B cell (primary cell): ENCODE results near the gene UBE2M. TPM values are rescaled to one million over a fixed set of nuclear protein-coding genes. Genes with fewer than 3 reads are reported as not detected.
A peak's percentile ranks its signal among the peaks of the same experiment; 100 is the strongest.
"Not testable (repeated sequence)": the region's sequence is repeated elsewhere in the genome, so short reads cannot be mapped to it uniquely, and the experiment has no call there.

Source experiments
- ATAC-seq: fragments of 200-7000 bp; cut with Tn5 transposase; one replicate; pipeline ENCODE4 v1.10.0; 2021; ENCODE audit warnings: low read depth, mild to moderate bottlenecking, moderate number of reproducible peaks, moderate library complexity
- CTCF ChIA-PET: fragments of 350-600 bp; sonication (Branson Sonifier 250); formaldehyde crosslinking; loops from one replicate; lab custom pipeline; 2021; ENCODE audit warnings: antibody characterized with exemption, inconsistent platforms; lab: Charles Lee
- POLR2A ChIA-PET: fragments of 350-600 bp; sonication (Branson Sonifier 250); formaldehyde crosslinking; loops from one replicate; lab custom pipeline; 2021; ENCODE audit warnings: antibody characterized with exemption; lab: Charles Lee
- DNase-seq: peaks from one replicate; pipeline ENCODE4 v3.0.0; 2013
- H2AFZ ChIP-seq: 2 replicates; pipeline ENCODE4 v1.6.1; 2012; ENCODE audit warnings: mild to moderate bottlenecking, low read depth, low read length; ENCODE audit not compliant: insufficient read depth, poor library complexity, severe bottlenecking
- H3K27ac ChIP-seq, 2 donors: 1 replicate in 1 of 2; 2 replicates in 1 of 2; pipeline ENCODE4 v1.5.1; 2012 to 2013; ENCODE audit warnings: low read length in 2 of 2, mild to moderate bottlenecking in 2 of 2, moderate library complexity in 1 of 2
- H3K27me3 ChIP-seq, 4 experiments: fragments of 200-600 bp in 1 of 4; sonication (generic) in 1 of 4; replicated peaks in 1 of 4; 1 replicate in 2 of 4; 2 replicates in 2 of 4; pipeline versions ENCODE4 v1.6.1 to v1.7.0; 2013 to 2016; ENCODE audit warnings: low read length in 3 of 4, mild to moderate bottlenecking in 2 of 4, mixed read lengths in 1 of 4, moderate library complexity in 1 of 4; ENCODE audit not compliant: insufficient read depth in 4 of 4, control insufficient read depth in 3 of 4; ENCODE audit errors: control extremely low read depth in 1 of 4
- H3K36me3 ChIP-seq, 2 experiments: replicated peaks in 1 of 2; 1 replicate in 1 of 2; 2 replicates in 1 of 2; pipeline versions ENCODE4 v1.6.1 to v1.7.1; 2013; ENCODE audit warnings: low read length in 1 of 2; ENCODE audit not compliant: insufficient read depth in 2 of 2, control insufficient read depth in 1 of 2; ENCODE audit errors: control extremely low read depth in 1 of 2, extremely low read depth in 1 of 2
- H3K4me1 ChIP-seq, 2 donors: fragments of 200-600 bp in 1 of 2; sonication (generic) in 1 of 2; 1 replicate in 1 of 2; 2 replicates in 1 of 2; pipeline versions ENCODE4 v1.5.1 to v1.6.1; 2013 to 2017; ENCODE audit warnings: low read length in 2 of 2; ENCODE audit not compliant: control insufficient read depth in 2 of 2, insufficient read depth in 2 of 2
- H3K4me2 ChIP-seq: replicated peaks from 2 replicates; pipeline ENCODE3; 2012; ENCODE audit warnings: mild to moderate bottlenecking, low read depth, low read length; ENCODE audit not compliant: poor library complexity, severe bottlenecking
- H3K4me3 ChIP-seq, 5 experiments: fragments of 200-600 bp in 1 of 5; sonication (generic) in 1 of 5; 1 replicate in 3 of 5; 2 replicates in 2 of 5; pipeline versions ENCODE4 v1.5.1 to v1.7.0; 2011 to 2016; ENCODE audit warnings: low read length in 4 of 5, mild to moderate bottlenecking in 4 of 5, low read depth in 2 of 5, control low read depth in 1 of 5, moderate library complexity in 1 of 5; ENCODE audit not compliant: insufficient read depth in 1 of 5; ENCODE audit errors: control extremely low read depth in 1 of 5, extremely low read depth in 1 of 5
- H3K79me2 ChIP-seq: fragments of 200-600 bp; sonication (generic); one replicate; pipeline ENCODE4 v1.6.0; 2016; ENCODE audit warnings: low read length; ENCODE audit not compliant: control insufficient read depth, insufficient read depth
- H3K9ac ChIP-seq: fragments of 200-600 bp; sonication (generic); 2 replicates; pipeline ENCODE4 v1.6.1; 2017; ENCODE audit warnings: mild to moderate bottlenecking, low read length, moderate library complexity
- H3K9me3 ChIP-seq, 3 donors: one replicate each; pipeline versions ENCODE4 v1.6.1 to v1.7.1; 2013; ENCODE audit warnings: low read length in 2 of 3; ENCODE audit not compliant: control insufficient read depth in 2 of 3, insufficient read depth in 1 of 3; ENCODE audit errors: control extremely low read depth in 1 of 3
- H4K20me1 ChIP-seq: 2 replicates; pipeline ENCODE4 v1.6.0; 2012; ENCODE audit warnings: mild to moderate bottlenecking, low read length; ENCODE audit not compliant: insufficient read depth, control insufficient read depth, poor library complexity, severe bottlenecking
- H3K27ac Mint-ChIP-seq: one replicate; pipeline ENCODE4 v1.8.0; 2021; ENCODE audit warnings: mixed read lengths
- H3K27me3 Mint-ChIP-seq: one replicate; pipeline ENCODE4 v1.8.0; 2021; ENCODE audit warnings: mixed read lengths
- H3K4me1 Mint-ChIP-seq: one replicate; pipeline ENCODE4 v1.8.0; 2021; ENCODE audit warnings: mixed read lengths
- H3K4me3 Mint-ChIP-seq: one replicate; pipeline ENCODE4 v1.8.0; 2021; ENCODE audit warnings: mixed read lengths
- H3K9me3 Mint-ChIP-seq: one replicate; pipeline ENCODE4 v1.8.0; 2022; ENCODE audit warnings: mixed read lengths; ENCODE audit not compliant: insufficient read depth
- CTCF ChIP-seq: fragments of 200-600 bp; IDR thresholded peaks from one replicate; pipeline ENCODE4 v1.8.0; 2022; ENCODE audit warnings: antibody characterized with exemption, mild to moderate bottlenecking
- EZH2 ChIP-seq: IDR thresholded peaks from 2 replicates; pipeline ENCODE4 v1.6.1; 2012; ENCODE audit warnings: borderline replicate concordance, low read depth, mild to moderate bottlenecking, moderate library complexity, low read length; ENCODE audit not compliant: insufficient read depth, poor library complexity, severe bottlenecking
- WGBS: methylation state at CpG from one replicate; pipeline ENCODE4 v1.1.5; 2013; ENCODE audit warnings: missing lambda C conversion rate; ENCODE audit not compliant: insufficient coverage; 5-methylcytosine and 5-hydroxymethylcytosine counted together
- intact Hi-C: fragments of 100-400 bp; cut with micrococcal nuclease; formaldehyde crosslinking; loops from one replicate; pipeline ENCODE4 v1.10.0; 2022
- polyA plus RNA-seq: library from polyadenylated mRNA; depleted of rRNA; stranded (reverse); fragments of >200 nt; gene quantifications from 2 replicates; pipeline ENCODE4 v1.2.3, GENCODE V29; 2012
- total RNA-seq, 2 donors: library from RNA; stranded (reverse); fragments of 120-200 nt in 1 of 2; gene quantifications; 1 replicate in 1 of 2; 2 replicates in 1 of 2; pipeline versions ENCODE4 v1.2.3 to v1.2.4, GENCODE V29; 2013 to 2022

The UBE2M gene
- total and polyA plus RNA-seq, 2 donors (not counting 1 experiment from before 2014, with no cell fraction given), result 62.5 to 66.1 TPM

DNA sequence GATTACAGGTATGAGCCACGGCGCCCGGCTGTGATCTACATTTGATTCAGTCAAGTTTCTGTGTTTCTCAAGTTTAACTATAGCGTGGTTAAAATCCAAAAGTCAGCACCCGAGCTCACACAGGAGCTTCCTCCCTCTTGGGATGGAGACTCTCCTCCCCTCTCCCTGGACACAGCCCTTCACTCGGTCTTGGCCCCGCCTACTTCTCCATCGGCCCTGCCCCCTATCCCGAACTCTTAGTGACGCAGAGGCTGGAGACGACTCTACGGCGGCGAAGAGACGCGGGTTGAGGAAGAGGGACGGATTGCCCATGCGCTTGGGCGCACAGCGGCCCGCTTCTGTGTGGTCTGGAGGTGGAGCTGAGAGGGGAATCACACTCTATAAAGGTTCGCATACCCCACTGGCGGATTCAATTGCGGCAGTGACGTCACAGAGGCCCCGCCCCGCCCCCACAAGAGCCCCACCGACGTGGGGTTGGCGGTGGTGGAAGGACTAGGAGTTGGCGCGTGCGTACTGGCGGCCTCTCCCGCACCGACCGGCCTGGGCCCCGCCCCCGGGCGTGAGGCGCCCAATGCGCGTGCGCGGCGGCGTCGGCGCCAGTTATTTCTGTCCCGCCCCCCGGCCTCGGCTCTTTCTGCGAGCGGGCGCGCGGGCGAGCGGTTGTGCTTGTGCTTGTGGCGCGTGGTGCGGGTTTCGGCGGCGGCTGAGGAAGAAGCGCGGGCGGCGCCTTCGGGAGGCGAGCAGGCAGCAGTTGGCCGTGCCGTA lies 14.4 kb downstream of the UBE2M start, which contains the start of gene TRIM28:
TRIM28 (plus strand) TSS at position 239 of the 765 bp plus-strand sequence. CDS start 694 bp downstream, outside the sequence.
- intact Hi-C loops, result loop anchor here (1.0 to 2.0 kb wide), 8 partner anchors 11 to 239 kb away; partner anchors contain the start of genes CHMP2A, ERVK3-1, MZF1 and ZNF324
- H3K4me1 ChIP-seq, result peaks cover 17 to 31% of the 10 kb centered on the region in 2 donors
- WGBS, result under 1% methylated on average over 68 of the region's 73 CpGs
- H3K9me3 Mint-ChIP-seq, result no peaks in the 10 kb centered on the region
- peak within 1 kb of the TSS; percentile 91 for H3K9ac ChIP-seq
- H3K36me3 ChIP-seq, result peaks cover 0 to 34% of the 10 kb centered on the region in 2 experiments
- peaks cover 44% of the 10 kb centered on the region for H4K20me1 ChIP-seq
- peak within 1 kb of the TSS; percentile 85 for H2AFZ ChIP-seq
- H3K4me1 Mint-ChIP-seq, result peaks cover 29% of the 10 kb centered on the region
- peak within 1 kb of the TSS; percentile 96 for H3K27ac ChIP-seq
- peak; percentile 100 for DNase-seq
- no peaks in the 10 kb centered on the region for H3K9me3 ChIP-seq
- peak within 1 kb of the TSS; percentile 96 for H3K4me2 ChIP-seq
- peaks cover 15% of the 10 kb centered on the region for H3K27me3 Mint-ChIP-seq
- H3K4me3 Mint-ChIP-seq, result peak within 1 kb of the TSS; percentile 97
- ATAC-seq, result peak; percentile 84
- POLR2A ChIA-PET, result interaction anchor here (1.0 to 3.4 kb wide), 10 partner anchors 10 to 361 kb away, joined by 3 to 30 read pairs (median 4); partner anchors contain the start of genes CHMP2A, MZF1, ZBTB45 and ZNF274
- peaks cover 0 to 14% (median 0%) of the 10 kb centered on the region in 4 experiments for H3K27me3 ChIP-seq
- CTCF ChIA-PET, result interaction anchor here (2.8 to 3.1 kb wide), 2 partner anchors 10 to 24 kb away, joined by 13 to 24 read pairs; partner anchors contain the start of genes CHMP2A and ZBTB45
- peak within 1 kb of the TSS; percentile 67 to 87 (median 82) for H3K4me3 ChIP-seq
- peak within 1 kb of the TSS; percentile 99 for H3K27ac Mint-ChIP-seq
- peaks cover 42% of the 10 kb centered on the region for H3K79me2 ChIP-seq
- TF ChIP-seq CTCF, result no peak
- no peak for TF ChIP-seq EZH2

DNA sequence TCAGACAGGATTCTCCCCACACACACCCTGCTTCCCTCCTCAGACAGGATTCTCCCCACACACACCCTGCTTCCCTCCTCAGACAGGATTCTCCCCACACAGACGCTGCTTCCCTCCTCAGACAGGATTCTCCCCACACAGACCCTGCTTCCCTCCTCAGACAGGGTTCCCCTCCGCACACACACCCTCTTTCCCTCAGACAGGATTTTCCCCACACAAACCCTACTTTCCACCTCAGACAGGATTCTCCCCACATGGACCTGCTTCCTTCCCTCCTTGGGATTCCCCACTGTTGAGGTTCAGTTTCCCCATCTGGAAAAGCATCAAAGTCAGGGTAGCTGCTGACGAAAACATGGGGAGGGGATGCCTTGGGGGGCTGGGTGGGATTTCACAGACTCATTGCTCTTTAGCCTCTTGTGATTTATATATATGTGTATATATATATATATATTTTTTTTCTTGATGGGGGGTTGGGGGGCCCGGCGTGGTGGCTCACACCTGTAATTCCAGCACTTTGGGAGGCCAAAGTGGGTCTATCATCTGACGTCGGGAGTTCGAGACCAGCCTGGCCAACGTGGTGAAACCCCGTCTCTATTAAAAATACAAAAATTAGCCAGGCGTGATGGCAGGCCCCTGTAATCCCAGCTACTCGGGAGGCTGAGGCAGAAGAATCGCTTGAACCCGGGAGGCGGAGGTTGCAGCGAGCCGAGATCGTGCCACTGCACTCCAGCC lies 15.6 kb downstream of the UBE2M start:
- Histone ChIP-seq H3K27me3 (peaks cover 0 to 26% (median 5%) of the 10 kb centered on the region in 4 experiments), H3K4me1 (peaks cover 29 to 43% of the 10 kb centered on the region in 2 donors), H4K20me1 (peaks cover 32% of the 10 kb centered on the region), H3K79me2 (peaks cover 31% of the 10 kb centered on the region), H3K36me3 (peaks cover 0 to 22% of the 10 kb centered on the region in 2 experiments)
- CTCF ChIA-PET, H2AFZ ChIP-seq, H3K9ac ChIP-seq, H3K27ac Mint-ChIP-seq, H3K9me3 ChIP-seq, H3K4me3 ChIP-seq, intact Hi-C loops, H3K4me2 ChIP-seq, H3K9me3 Mint-ChIP-seq, ATAC-seq, H3K27ac ChIP-seq: not testable (repeated sequence)
- H3K27me3 Mint-ChIP-seq, result peaks cover 18% of the 10 kb centered on the region
- peak overlapping the region; percentile 97 for H3K4me3 Mint-ChIP-seq
- H3K4me1 Mint-ChIP-seq, result peaks cover 36% of the 10 kb centered on the region
- POLR2A ChIA-PET, result interaction anchor here (1.4 to 3.4 kb wide), 4 partner anchors 10 to 23 kb away, joined by 3 to 30 read pairs (median 17); partner anchors contain the start of genes CHMP2A and ZBTB45
- peak; percentile 23 for DNase-seq
- 82% methylated on average over 9 of the region's 18 CpGs for WGBS

GRCh38 chr19:58539169-58539559 lies 19.2 kb downstream of the UBE2M start:
- H3K9me3 ChIP-seq, H3K9me3 Mint-ChIP-seq, ATAC-seq, H3K4me3 ChIP-seq, H3K27ac Mint-ChIP-seq, DNase-seq, H3K79me2 ChIP-seq, POLR2A ChIA-PET, H4K20me1 ChIP-seq, intact Hi-C loops, H3K27ac ChIP-seq, H3K36me3 ChIP-seq, H3K9ac ChIP-seq: not testable (repeated sequence)
- H3K27me3 Mint-ChIP-seq, result peaks cover 21% of the 10 kb centered on the region
- H3K4me1 ChIP-seq, result peaks cover 12 to 21% of the 10 kb centered on the region in 2 donors
- peak overlapping the region; percentile 26 for H3K4me3 Mint-ChIP-seq
- H3K27me3 ChIP-seq, result peaks cover 0 to 40% (median 9%) of the 10 kb centered on the region in 4 experiments
- peaks cover 14% of the 10 kb centered on the region for H3K4me1 Mint-ChIP-seq
- peak overlapping the region; percentile 87 for H2AFZ ChIP-seq
- H3K4me2 ChIP-seq, result peak overlapping the region; percentile 90
- CTCF ChIA-PET, result interaction anchor here (1.5 kb wide), 1 partner anchor 19 kb away, joined by 4 read pairs; the partner anchor contains the start of gene ZBTB45
